GM12874 (cell line): ENCODE results near the gene VAV1.

Experiments used
- CTCF ChIP-seq: IDR thresholded peaks from 2 replicates; pipeline ENCODE4 v1.5.1; 2011; ENCODE audit warnings: low read depth, mild to moderate bottlenecking, control low read depth, low read length, moderate library complexity; ENCODE audit not compliant: insufficient read depth

VAV1 gene

GRCh38 chr19:6848986-6849385 lies 76.5 kb downstream of the VAV1 start:
- no peak for TF ChIP-seq CTCF

- TF ChIP-seq CTCF = no peak
Measured at GRCh38 chr19:6849876-6850275, 77.4 kb downstream of the VAV1 start.

GRCh38 chr19:6851359-6851758 lies 78.9 kb downstream of the VAV1 start:
- TF ChIP-seq CTCF = no peak

GRCh38 chr19:6852001-6852400 lies 79.5 kb downstream of the VAV1 start:
- no peak for TF ChIP-seq CTCF

- TF ChIP-seq CTCF = no peak
Measured at GRCh38 chr19:6853868-6854267, 81.4 kb downstream of the VAV1 start.

- TF ChIP-seq CTCF = no peak
Measured at GRCh38 chr19:6854758-6855157, 82.2 kb downstream of the VAV1 start.

GRCh38 chr19:6856749-6857372 lies 84.4 kb downstream of the VAV1 start:
- TF ChIP-seq CTCF = no peak
